HG03060 (cell line): ENCODE results near the gene GNPNAT1.
"Not testable (repeated sequence)": the region's sequence is repeated elsewhere in the genome, so short reads cannot be mapped to it uniquely, and the experiment has no call there.

Experiments used
- ATAC-seq: cut with Tn5 transposase; IDR thresholded peaks from one replicate; pipeline ENCODE4 v1.9.1; 2021; ENCODE audit warnings: low read depth, moderate number of reproducible peaks; ENCODE audit not compliant: unreplicated experiment

The GNPNAT1 gene

DNA sequence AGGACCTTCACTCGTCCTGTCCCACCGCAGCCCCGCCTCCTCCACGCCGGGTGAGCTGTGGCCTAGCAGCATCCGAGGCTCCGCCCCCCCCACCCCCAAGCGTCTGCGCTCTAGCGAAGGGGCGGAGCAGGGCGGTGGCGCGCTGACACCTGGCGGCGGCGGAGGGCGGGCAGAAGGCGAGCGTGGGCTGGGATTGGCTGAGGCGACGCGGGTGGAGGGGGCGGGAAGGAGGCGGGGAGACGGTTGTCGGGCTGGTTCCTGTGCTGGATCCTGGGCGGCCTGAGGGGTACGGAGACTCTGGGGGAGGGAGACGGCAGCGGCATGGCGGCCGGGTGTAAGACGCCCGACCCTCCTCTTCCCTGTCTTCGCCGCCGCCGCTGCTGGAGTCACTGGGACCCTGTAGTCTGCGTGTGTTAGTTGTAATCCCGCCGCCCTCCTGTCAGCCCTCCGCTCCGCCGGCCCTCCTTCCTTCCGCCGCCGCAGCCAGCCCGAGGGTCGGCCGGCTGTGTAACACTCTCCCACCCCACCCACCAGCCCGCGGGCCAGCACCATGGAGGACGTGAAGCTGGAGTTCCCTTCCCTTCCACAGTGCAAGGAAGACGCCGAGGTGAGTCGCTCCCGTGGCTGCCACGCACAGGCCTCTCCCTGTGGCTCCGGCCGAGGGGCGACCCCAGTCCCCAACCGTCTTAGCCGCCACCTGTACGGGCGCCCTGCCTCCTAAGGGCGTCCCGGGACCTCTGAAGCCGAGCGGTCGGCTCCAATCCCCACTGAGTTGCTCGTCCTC is 61.3 kb downstream of the GNPNAT1 start, which contains the start of gene STYX:
Gene STYX, plus strand, starts transcription at position 242 of the 784 bp plus-strand sequence. Its CDS starts 309 bp downstream, at position 551.
- ATAC-seq: peak; percentile 19

DNA sequence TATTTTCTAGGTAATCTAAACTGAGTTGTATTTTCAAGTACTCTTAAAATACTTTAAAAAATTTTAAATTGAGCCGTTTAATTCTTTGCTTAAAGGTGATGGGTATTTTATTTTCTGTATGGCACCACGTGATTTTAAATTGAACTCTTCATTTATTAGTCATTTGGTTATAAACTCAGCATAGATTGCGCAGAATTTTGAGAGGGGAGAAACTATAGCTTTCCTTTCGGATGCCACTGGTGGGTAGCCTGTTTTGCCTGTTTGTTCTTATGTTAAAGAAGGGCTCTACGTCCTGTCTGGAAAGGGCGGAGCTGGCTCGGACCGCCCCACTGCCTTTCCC is 61.9 kb downstream of the GNPNAT1 start:
- peak; percentile 88 for ATAC-seq

GRCh38 chr14:52729035-52729434 is 62.4 kb downstream of the GNPNAT1 start:
- ATAC-seq: not testable (repeated sequence)

GRCh38 chr14:52727509-52727908 is 63.9 kb downstream of the GNPNAT1 start:
- ATAC-seq: not testable (repeated sequence)
